Measurements from ENCODE around the gene CCL2.
"Not testable (repeated sequence)": the region's sequence is repeated elsewhere in the genome, so short reads cannot be mapped to it uniquely, and the experiment has no call there.

Gene CCL2

DNA sequence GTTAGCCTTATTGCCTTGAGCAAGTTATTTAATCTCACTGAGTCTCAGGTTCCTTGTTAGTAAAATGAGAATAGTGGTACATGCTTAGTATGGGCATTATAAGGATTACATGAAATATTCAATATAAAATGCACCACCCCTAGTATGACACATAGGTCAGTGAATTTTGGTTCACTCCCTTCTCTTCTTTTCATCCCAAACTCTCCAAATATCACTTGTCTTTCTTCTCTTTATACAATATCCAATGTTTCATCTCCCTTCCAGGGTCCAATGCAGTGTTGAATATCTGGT is 28.4 kb upstream of the CCL2 start:
- no peak for TF ChIP-seq CTCF (IDR thresholded peaks at IDR 0.05; ENCODE audit: low read depth, low read length)
- no peak overlapping the region for H3K4me3 ChIP-seq (replicated peaks in 1 of 2; ENCODE audit: low read depth in 2 of 2, low read length in 2 of 2)
- DNase-seq (ENCODE audit: low read depth in 2 of 2): no peak

DNA sequence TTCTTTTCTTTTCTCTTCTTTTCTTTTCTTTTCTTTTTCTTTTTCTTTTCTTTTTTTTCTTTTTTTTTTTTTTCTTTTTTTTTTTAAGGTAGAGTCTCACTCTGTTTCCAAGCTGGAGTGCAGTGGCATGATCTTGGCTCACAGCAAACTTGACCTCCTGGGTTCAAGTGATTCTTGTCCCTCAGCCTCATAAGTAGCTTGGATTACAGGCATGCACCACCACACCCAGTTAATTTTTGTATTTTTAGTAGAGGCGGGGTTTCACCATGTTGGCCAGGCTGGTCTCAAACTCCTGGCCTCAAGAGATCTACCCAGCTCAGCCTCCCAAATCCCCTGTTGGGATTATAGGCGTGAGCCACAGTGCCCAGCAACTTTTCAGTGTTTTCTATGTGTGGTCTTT is 27.8 kb upstream of the CCL2 start:
- not testable (repeated sequence) for DNase-seq (ENCODE audit: low read depth in 2 of 2); H3K4me3 ChIP-seq (replicated peaks in 1 of 2; ENCODE audit: low read depth in 2 of 2, low read length in 2 of 2)

- H3K4me3 ChIP-seq (replicated peaks in 1 of 2; ENCODE audit: low read depth in 2 of 2, low read length in 2 of 2): no peak overlapping the region
- no peak for TF ChIP-seq CTCF (IDR thresholded peaks at IDR 0.05; ENCODE audit: low read depth, low read length)
- no peak for DNase-seq (ENCODE audit: low read depth in 2 of 2)
Observed at GRCh38 chr17:34227707-34228106, 27.4 kb upstream of the CCL2 start.

DNA sequence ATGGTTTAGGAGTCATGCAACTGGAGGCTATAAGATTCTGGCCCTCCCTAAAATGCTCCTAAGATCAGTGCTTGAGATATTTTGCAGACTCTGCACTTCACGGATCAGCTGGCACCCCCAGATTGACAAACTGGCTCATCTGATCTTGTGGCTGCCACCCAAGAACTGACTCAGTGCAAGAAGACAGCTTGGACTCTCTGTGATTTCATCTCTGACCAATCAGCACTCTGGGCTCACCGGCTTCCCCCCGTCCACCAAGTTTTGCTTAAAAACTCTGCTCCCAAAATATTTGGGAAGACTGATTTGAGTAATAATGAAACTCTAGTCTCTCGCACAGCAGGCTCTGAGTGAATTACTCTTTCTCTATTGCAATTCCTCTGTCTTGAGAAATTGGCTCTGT is 26.3 kb upstream of the CCL2 start:
- TF ChIP-seq CTCF (IDR thresholded peaks at IDR 0.05; ENCODE audit: low read depth, low read length): no peak
- no peak for DNase-seq (ENCODE audit: low read depth in 2 of 2)
- H3K4me3 ChIP-seq (replicated peaks in 1 of 2; ENCODE audit: low read depth in 2 of 2, low read length in 2 of 2): no peak overlapping the region

DNA sequence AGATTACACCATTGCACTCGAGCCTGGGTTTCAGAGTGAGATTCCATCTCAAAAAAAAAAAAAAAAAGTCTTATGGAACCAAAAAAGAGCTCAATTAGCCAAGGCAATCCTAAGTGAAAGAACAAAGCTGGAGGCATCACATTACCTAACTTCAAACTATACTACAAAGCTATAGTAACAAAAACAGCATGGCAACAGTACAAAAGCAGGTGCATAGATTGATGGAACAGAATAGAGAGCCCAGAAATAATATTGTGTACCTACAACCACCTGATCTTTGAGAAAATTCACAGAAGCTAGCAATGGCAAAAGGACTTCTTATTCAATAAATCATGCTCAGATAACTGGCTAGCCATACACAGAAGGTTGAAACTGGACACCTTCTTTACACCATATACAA is 24.7 kb upstream of the CCL2 start:
- no peak for DNase-seq (ENCODE audit: low read depth in 2 of 2)
- no peak for TF ChIP-seq CTCF (IDR thresholded peaks at IDR 0.05; ENCODE audit: low read depth, low read length)

DNA sequence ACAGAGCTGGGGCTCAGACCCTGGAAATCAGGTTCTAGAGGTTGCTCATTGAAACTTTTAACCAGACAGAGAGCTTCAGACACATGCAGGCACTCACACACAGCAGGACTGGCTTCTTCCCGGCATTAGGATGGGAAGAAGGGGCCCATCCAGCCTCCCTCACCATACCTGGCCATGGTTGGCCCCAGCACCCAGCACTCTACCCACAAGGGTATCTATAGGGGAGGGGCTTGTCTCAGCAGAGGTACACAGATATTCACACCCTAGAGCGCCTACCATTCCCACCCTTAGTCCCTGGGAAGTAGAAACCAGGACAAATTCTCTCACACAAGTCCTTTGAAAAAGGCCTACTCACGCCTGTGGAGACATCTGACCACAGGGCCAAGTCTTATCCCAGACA is 20.5 kb upstream of the CCL2 start:
- DNase-seq (ENCODE audit: low read depth in 2 of 2): no peak
- TF ChIP-seq CTCF (IDR thresholded peaks at IDR 0.05; ENCODE audit: low read depth, low read length): no peak
- no peak overlapping the region for H3K4me3 ChIP-seq (replicated peaks in 1 of 2; ENCODE audit: low read depth in 2 of 2, low read length in 2 of 2)

More for the DNA sequence above, 24.7 kb upstream of the CCL2 start:
- H3K4me3 ChIP-seq (replicated peaks in 1 of 2; ENCODE audit: low read depth in 2 of 2, low read length in 2 of 2): no peak overlapping the region

- no peak overlapping the region for H3K4me3 ChIP-seq (replicated peaks in 1 of 2; ENCODE audit: low read depth in 2 of 2, low read length in 2 of 2)
- no peak for TF ChIP-seq CTCF (IDR thresholded peaks at IDR 0.05; ENCODE audit: low read depth, low read length)
- DNase-seq (ENCODE audit: low read depth in 2 of 2): peak; percentile 59 to 70
Observed at GRCh38 chr17:34235389-34236028, 19.6 kb upstream of the CCL2 start.

Data from cardiac fibroblast (primary cell).